OCI-M2 (cell line): ENCODE measurements around the gene DDA1.
"Not testable (repeated sequence)": the region's sequence is repeated elsewhere in the genome, so short reads cannot be mapped to it uniquely, and the experiment has no call there.

Experiments
- DNase-seq: peaks from one replicate; lab custom pipeline; 2025; ENCODE audit not compliant: unreplicated experiment; lab: John Stamatoyannopoulos, UW

The DDA1 gene

GRCh38 chr19:17286752-17287151 is 22.6 kb upstream of the DDA1 start:
- DNase-seq = no peak

- DNase-seq = no peak
These were observed 19.9 kb upstream of the DDA1 start for GRCh38 chr19:17289489-17289888.

GRCh38 chr19:17292301-17293074 is 16.9 kb upstream of the DDA1 start:
- peak; percentile 53 for DNase-seq

GRCh38 chr19:17293605-17294004 is 15.8 kb upstream of the DDA1 start:
- no peak for DNase-seq

GRCh38 chr19:17294051-17294891 is 15.1 kb upstream of the DDA1 start:
- DNase-seq = no peak

GRCh38 chr19:17295551-17295950 is 13.8 kb upstream of the DDA1 start:
- DNase-seq = not testable (repeated sequence)

- no peak for DNase-seq
These were observed 13.1 kb upstream of the DDA1 start for GRCh38 chr19:17296273-17296672.

- DNase-seq = no peak
These were observed 12.4 kb upstream of the DDA1 start for GRCh38 chr19:17296976-17297375.

- DNase-seq = no peak
These were observed 8.3 kb upstream of the DDA1 start for GRCh38 chr19:17300992-17301619.

GRCh38 chr19:17302391-17303166 is 6.8 kb upstream of the DDA1 start:
- DNase-seq = no peak

GRCh38 chr19:17303167-17303939 is 6.0 kb upstream of the DDA1 start, which contains the start of gene ABHD8:
TSS of gene ABHD8 (minus strand) at chr19:17303425. CDS start at chr19:17301616, 1,809 bp downstream.
- no peak for DNase-seq

GRCh38 chr19:17303940-17304267 is 5.5 kb upstream of the DDA1 start:
- DNase-seq = no peak

- no peak for DNase-seq
These were observed 4.8 kb upstream of the DDA1 start for GRCh38 chr19:17304386-17305215.

GRCh38 chr19:17305216-17305516 is 4.2 kb upstream of the DDA1 start:
- no peak for DNase-seq

GRCh38 chr19:17305517-17306284 is 3.7 kb upstream of the DDA1 start, which contains the start of gene MRPL34:
TSS of gene MRPL34 (plus strand) at chr19:17305872. CDS start at chr19:17305893, 21 bp downstream.
- peak; percentile 99 for DNase-seq

- peak; percentile 79 for DNase-seq
These were observed 3.1 kb upstream of the DDA1 start for GRCh38 chr19:17306285-17306714.

GRCh38 chr19:17307876-17308377 is 1.4 kb upstream of the DDA1 start:
- DNase-seq = no peak

- DNase-seq = no peak
These were observed 650 bp downstream of the DDA1 start for GRCh38 chr19:17309965-17310461.
